AML-193 (cell line): ENCODE data around the gene MAB21L3.
"Not testable (repeated sequence)": the region's sequence is repeated elsewhere in the genome, so short reads cannot be mapped to it uniquely, and the experiment has no call there.

Source experiments
- DNase-seq, 2 experiments: peaks; one replicate each; lab custom pipeline; 2025; lab: John Stamatoyannopoulos, UW

MAB21L3 gene

GRCh38 chr1:116138277-116138792, 27.1 kb downstream of the MAB21L3 start:
- no peak for DNase-seq

DNA sequence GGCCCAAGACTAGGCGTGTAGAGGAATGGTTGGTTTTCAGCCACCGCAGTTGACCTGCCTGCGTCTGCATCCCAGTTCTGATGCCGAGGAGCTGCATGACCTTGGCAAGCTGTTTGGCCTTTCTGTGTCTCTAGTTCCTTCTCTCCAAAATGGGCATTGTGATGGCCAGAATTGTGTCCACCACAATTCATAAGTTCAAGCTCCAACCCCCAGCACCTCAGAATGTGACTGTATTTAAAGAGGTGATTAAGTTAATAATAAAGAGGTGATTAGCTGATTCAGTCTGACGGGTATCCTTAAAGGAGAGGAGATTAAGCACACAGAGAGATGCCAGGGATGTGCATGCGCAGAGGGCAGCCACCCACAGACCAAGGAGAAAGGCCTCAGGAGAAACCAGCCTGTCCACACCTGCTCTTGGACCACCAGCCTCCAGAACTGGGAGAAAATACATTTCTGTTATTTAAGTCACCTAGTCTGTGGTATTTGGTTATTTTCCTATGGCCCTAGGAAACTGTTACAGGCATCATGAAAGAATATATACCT, 28.5 kb downstream of the MAB21L3 start:
- DNase-seq, result no peak

- no peak for DNase-seq
Observed at GRCh38 chr1:116144151-116144550, 33.0 kb downstream of the MAB21L3 start.

GRCh38 chr1:116146447-116147113, 35.4 kb downstream of the MAB21L3 start:
- DNase-seq, result not testable (repeated sequence)

GRCh38 chr1:116147114-116147510, 35.9 kb downstream of the MAB21L3 start:
- no peak for DNase-seq

DNA sequence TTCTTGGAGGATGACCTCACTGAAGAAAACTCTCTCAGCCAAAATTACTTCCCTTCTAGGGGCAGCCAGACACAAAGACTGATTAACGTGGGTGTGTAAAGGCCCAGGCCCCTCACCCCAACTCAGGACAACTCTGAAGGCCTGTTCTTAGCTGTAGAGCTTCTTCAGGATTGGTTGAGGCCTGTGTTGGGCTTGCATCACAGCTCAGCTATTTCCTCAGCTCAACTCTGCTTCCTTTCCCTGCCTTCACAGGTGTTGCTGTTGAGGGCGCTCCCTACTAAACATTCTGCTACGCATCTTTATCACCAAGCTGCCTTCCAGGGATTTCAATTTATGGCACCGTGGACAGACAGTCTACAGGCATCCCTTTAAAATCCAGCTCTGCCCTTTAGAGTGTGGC, 36.8 kb downstream of the MAB21L3 start:
- no peak for DNase-seq

DNA sequence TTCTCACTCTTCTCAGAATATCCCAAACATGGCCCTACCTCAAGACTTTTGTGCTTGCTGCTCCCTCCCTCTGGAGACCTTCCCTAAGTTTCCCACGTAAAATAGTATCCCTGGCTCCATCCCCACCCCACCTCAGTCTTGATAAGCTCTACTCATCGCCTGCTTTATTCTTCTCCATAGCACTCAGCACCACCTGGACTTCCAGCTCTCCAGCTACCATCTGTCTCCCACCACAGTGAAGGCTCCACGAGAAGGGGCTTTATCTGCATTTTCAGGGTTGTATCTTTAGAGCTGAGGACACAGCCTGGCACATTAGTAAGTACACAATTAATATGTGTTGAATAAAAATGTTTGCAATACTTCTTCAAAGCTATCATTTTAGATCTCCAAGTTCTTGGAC, 37.8 kb downstream of the MAB21L3 start:
- no peak for DNase-seq

DNA sequence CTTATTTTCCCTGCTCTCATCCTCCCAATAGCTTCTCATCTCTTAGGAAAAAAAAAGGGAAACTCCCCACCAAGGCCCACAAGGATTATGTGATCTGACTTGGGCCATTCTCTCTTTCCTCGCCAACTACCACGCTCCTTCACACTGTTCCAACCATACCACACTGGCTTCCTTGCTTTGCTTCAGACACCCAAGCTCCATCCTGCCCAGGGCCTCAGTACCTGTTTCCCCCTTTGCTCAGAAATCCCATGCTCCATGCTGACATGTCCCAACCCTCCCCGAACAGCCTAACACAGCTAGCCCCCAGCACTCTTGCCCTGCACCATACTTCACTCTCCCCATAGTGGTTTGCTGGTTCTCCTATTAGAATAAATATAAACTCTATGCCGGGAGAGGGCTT, 39.2 kb downstream of the MAB21L3 start:
- DNase-seq, result no peak

DNA sequence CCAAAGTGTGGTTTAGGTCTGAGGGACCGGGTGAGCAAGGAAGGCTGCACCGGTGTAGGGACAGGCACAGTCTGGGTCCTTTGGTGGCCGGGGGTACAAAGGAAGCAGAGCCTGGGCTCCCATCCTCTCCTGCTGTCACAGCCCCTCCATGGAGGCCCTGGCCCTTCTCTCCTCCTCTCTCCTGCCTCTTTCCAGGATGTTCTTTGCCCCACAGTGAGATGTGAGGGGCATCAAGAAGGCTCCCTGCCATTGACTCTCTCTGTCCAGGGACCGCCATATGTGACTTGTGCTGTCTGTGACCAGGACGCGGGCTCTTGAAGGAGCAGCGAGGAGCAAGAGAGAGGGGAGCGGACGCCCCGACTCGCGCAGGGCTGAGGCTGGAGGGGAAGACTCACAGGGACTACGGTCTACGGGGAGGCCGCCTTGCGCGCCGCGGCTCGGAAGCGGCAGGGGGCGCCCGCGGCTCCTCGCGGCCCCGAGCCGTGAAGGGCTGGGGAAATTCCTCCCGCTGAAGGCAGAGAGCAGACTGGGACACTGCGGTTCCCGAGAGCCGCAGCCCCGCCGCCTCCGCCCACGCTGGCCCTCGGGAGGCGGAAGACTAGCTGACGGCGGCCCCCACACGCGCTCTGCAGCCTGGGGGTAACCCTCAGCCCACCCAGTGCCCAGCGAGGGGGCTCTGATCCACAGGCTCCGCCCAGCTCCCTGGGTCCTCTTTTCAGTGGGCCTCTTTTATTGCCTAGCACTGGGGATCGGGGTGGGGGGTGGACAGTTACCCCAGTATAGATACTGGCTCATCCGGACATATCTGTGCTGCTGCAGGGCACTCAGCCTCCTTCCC, 40.8 kb downstream of the MAB21L3 start:
- peak; percentile 32 to 60 for DNase-seq

DNA sequence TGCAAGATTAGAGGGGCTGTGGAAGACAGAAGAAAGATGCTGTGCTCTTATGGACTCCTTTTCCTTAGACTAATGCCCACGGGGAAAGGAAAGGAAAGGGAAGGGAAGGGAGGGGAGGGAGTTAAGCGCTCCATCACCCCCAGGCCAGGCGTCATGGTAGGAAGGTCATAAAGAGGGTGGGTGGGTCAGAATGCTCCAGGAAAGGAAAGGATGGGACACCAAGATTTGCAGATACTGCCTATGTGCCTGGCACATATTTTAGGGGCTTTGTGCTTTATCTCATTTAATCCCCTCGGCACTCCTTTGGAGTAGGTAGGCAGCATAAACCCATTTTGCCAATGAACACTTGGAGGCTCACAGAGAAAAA, 41.4 kb downstream of the MAB21L3 start:
- no peak for DNase-seq

- DNase-seq, result no peak
Observed at GRCh38 chr1:116152950-116153691, 41.9 kb downstream of the MAB21L3 start.

DNA sequence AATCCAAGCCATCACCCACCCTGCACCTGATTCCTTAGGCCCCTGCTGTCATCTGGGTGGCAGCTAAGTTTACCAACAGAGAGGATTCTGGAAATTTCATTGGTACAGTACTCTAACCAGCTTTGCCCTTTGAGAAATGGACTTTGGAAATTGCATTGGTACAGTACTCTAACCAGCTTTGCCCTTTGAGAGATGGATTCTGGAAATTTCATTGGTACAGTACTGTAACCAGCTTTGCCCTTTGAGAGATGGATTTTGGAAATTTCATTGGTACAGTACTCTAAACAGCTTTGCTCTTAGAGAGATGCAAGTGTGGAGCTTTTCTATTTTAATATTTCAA, 42.5 kb downstream of the MAB21L3 start:
- no peak for DNase-seq

GRCh38 chr1:116154536-116154935, 43.3 kb downstream of the MAB21L3 start:
- DNase-seq, result no peak

DNA sequence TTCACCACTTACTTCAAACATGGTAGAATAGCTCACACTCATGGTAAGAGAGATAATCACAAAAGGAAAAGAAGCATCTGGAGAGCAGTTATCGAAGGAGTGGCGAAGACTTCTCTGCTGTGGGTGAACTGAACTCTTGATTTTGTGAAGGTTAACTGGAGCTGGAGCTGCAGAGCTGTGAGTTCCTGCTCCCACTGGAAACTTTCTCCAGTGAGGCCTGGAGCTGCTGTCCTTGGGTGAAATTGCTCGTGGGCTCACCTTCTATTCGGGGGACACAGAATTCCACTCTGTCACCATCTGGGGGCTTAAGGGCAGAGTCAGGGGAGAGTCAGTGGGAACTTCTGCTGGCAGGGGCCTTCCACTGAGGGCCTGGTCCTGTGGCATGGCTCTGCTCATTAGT, 45.9 kb downstream of the MAB21L3 start:
- no peak for DNase-seq

DNA sequence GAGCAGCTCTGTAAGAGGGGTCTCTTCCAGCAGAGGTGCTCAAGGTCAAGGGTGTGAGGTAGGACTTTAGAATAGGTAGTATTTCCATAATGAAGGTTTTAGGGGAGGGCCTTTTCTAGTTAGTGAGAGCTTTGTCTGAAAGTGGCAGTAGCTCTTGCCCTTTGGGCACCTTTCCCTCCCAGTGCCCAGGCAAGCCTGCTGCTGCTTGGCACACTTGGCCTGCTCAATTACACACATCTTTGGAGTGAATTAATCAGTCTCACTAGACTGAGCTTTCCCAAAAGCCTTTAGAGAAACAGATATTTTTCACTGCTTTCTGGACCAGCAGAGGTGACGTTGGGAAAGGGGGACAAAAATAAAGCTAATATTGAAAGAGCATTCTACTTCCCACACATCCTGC, 48.0 kb downstream of the MAB21L3 start:
- DNase-seq, result no peak

DNA sequence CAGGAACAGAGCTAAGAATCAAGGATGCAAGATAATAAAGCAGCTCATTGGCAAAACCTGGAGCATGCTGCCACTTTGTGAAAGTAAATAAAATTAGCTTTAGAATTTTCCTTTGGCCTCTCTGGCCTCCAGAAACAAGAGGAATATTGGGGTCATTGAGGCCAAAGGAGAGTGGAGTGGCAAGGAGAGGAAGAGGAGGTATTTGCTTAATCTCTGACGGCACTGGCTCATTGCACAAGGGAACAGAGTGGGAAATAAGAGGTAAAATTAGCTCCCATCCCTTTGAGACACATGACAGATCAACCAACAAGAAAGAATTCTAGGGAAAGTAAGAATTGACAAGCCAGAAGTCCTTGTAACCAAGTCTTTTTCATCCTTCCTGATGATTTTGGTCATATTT, 48.4 kb downstream of the MAB21L3 start:
- DNase-seq, result no peak

GRCh38 chr1:116161390-116161789, 50.2 kb downstream of the MAB21L3 start:
- no peak for DNase-seq

DNA sequence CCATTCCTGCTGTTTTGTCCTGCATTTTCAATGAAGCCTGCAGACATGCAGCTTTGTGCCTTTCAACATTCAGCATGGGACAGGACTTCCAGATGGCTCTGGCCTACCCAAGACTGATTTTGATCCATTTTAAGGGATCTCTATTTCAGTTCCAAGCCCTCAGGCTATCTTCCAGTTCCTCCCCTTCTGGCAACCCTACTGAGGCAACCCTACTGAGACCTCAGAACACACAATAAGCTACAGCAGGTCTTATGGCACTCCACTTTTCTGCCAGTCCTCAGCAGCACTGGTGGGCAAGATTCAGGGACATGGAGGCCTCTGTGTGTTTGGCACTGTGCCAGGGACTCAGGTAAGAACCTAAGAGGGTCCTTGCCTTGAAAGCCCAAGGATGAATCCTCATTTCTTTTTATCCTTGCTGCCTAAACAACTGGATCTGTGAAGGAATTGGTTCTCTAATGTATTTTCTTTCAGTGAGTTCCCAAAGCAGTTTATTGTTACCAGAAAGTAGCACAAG, 50.7 kb downstream of the MAB21L3 start:
- no peak for DNase-seq

- no peak for DNase-seq
Observed at GRCh38 chr1:116163533-116163932, 52.3 kb downstream of the MAB21L3 start.

GRCh38 chr1:116164150-116164549, 53.0 kb downstream of the MAB21L3 start:
- no peak for DNase-seq

GRCh38 chr1:116164604-116165368, 53.6 kb downstream of the MAB21L3 start:
- no peak for DNase-seq

GRCh38 chr1:116165572-116165971, 54.4 kb downstream of the MAB21L3 start:
- no peak for DNase-seq
